HG02981 (cell line): Measurements from ENCODE around the gene HNRNPA1L2.
"Not testable (repeated sequence)": the region's sequence is repeated elsewhere in the genome, so short reads cannot be mapped to it uniquely, and the experiment has no call there.

Experiments
- ATAC-seq: cut with Tn5 transposase; IDR thresholded peaks from one replicate; pipeline ENCODE4 v1.9.1; 2021; ENCODE audit warnings: mild to moderate bottlenecking, moderate library complexity; ENCODE audit not compliant: unreplicated experiment

HNRNPA1L2 gene

GRCh38 chr13:52642131-52642530 is at the start of gene HNRNPA1L2:
HNRNPA1L2 (plus strand) TSS chr13:52642431; CDS start chr13:52642493, 62 bp downstream.
- ATAC-seq: no peak

- not testable (repeated sequence) for ATAC-seq
Measured at GRCh38 chr13:52593175-52593574, 49.1 kb upstream of the HNRNPA1L2 start.

GRCh38 chr13:52593812-52594211 is 48.4 kb upstream of the HNRNPA1L2 start:
- not testable (repeated sequence) for ATAC-seq

- not testable (repeated sequence) for ATAC-seq
Measured at GRCh38 chr13:52594295-52594694, 47.9 kb upstream of the HNRNPA1L2 start.

GRCh38 chr13:52597676-52598075 is 44.6 kb upstream of the HNRNPA1L2 start:
- ATAC-seq: no peak

GRCh38 chr13:52599037-52599847 is 43.0 kb upstream of the HNRNPA1L2 start:
- peak; percentile 9 for ATAC-seq

GRCh38 chr13:52599848-52600603 is 42.2 kb upstream of the HNRNPA1L2 start:
- peak; percentile 79 for ATAC-seq

GRCh38 chr13:52600666-52601065 is 41.6 kb upstream of the HNRNPA1L2 start:
- ATAC-seq: no peak

- ATAC-seq: not testable (repeated sequence)
Measured at GRCh38 chr13:52603316-52603715, 38.9 kb upstream of the HNRNPA1L2 start.

- ATAC-seq: not testable (repeated sequence)
Measured at GRCh38 chr13:52606126-52606525, 36.1 kb upstream of the HNRNPA1L2 start.

- ATAC-seq: not testable (repeated sequence)
Measured at GRCh38 chr13:52606795-52607194, 35.4 kb upstream of the HNRNPA1L2 start.

GRCh38 chr13:52608184-52608583 is 34.0 kb upstream of the HNRNPA1L2 start:
- ATAC-seq: not testable (repeated sequence)

GRCh38 chr13:52609013-52609606 is 33.1 kb upstream of the HNRNPA1L2 start:
- ATAC-seq: not testable (repeated sequence)

GRCh38 chr13:52610158-52610557 is 32.1 kb upstream of the HNRNPA1L2 start:
- not testable (repeated sequence) for ATAC-seq

GRCh38 chr13:52615134-52615801 is 27.0 kb upstream of the HNRNPA1L2 start:
- no peak for ATAC-seq

- no peak for ATAC-seq
Measured at GRCh38 chr13:52615812-52616211, 26.4 kb upstream of the HNRNPA1L2 start.

- ATAC-seq: peak; percentile 97
Measured at GRCh38 chr13:52617070-52618060, 24.9 kb upstream of the HNRNPA1L2 start.

- peak; percentile 61 for ATAC-seq
Measured at GRCh38 chr13:52631083-52631690, 11.0 kb upstream of the HNRNPA1L2 start.

- no peak for ATAC-seq
Measured at GRCh38 chr13:52638666-52639328, 3.4 kb upstream of the HNRNPA1L2 start.
